ENCODE measurements around the gene ZNF486. TPM values are rescaled to one million over a fixed set of nuclear protein-coding genes. Genes with fewer than 3 reads are reported as not detected.
A peak's percentile ranks its signal among the peaks of the same experiment; 100 is the strongest.

Gene ZNF486
- total and polyA plus RNA-seq, 2 donors from 2014 or later, result 2.6 to 12.9 TPM

DNA sequence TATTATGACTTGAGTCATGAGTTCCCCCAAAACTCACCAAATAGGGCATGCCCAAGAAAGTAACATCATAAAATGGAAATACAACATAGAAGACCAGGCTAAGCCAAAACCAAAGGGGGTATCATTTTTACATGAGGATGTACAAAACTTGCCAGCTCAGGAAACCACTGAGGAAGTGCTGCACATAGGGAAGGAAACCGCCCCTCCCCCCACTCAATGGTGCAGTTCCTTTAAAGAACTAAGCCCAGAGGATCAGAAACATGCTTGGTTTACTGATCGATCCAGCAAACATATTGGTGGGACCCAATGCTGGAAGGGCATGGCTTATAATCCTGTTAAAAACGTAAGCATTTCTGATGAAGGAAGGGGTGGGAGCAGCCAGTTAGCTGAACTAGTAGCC lies 4.2 kb upstream of the ZNF486 start:
- Histone ChIP-seq H3K9me3 (ENCODE audit: control insufficient read depth in 2 of 3, insufficient read depth in 1 of 3, low read length in 3 of 3) (no peaks in the 10 kb centered on the region), H3K36me3 (ENCODE audit: control insufficient read depth in 2 of 3, insufficient read depth in 3 of 3, low read length in 3 of 3) (no peaks in the 10 kb centered on the region), H3K9ac (ENCODE audit: low read length in 3 of 3) (no peak overlapping the region), H3K4me3 (ENCODE audit: low read length in 3 of 3) (no peak overlapping the region), H3K27ac (ENCODE audit: low read depth in 2 of 2, low read length in 2 of 2) (no peak overlapping the region), H3K27me3 (ENCODE audit: control insufficient read depth, insufficient read depth, low read length) (no peaks in the 10 kb centered on the region), H3K4me1 (ENCODE audit: control insufficient read depth in 2 of 3, insufficient read depth in 2 of 3, low read depth in 1 of 3, low read length in 3 of 3) (peaks cover 0 to 4% (median 0%) of the 10 kb centered on the region in 3 donors)
- no peak for FAIRE-seq
- TF ChIP-seq, protein P1, sequence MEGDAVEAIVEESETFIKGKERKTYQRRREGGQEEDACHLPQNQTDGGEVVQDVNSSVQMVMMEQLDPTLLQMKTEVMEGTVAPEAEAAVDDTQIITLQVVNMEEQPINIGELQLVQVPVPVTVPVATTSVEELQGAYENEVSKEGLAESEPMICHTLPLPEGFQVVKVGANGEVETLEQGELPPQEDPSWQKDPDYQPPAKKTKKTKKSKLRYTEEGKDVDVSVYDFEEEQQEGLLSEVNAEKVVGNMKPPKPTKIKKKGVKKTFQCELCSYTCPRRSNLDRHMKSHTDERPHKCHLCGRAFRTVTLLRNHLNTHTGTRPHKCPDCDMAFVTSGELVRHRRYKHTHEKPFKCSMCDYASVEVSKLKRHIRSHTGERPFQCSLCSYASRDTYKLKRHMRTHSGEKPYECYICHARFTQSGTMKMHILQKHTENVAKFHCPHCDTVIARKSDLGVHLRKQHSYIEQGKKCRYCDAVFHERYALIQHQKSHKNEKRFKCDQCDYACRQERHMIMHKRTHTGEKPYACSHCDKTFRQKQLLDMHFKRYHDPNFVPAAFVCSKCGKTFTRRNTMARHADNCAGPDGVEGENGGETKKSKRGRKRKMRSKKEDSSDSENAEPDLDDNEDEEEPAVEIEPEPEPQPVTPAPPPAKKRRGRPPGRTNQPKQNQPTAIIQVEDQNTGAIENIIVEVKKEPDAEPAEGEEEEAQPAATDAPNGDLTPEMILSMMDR (IDR thresholded peaks at IDR 0.05; ENCODE audit: borderline replicate concordance, extremely low read depth, insufficient read depth), result no peak
- intact Hi-C loops (cut with DNase I), result no loop called here
- DNase-seq, result no peak

DNA sequence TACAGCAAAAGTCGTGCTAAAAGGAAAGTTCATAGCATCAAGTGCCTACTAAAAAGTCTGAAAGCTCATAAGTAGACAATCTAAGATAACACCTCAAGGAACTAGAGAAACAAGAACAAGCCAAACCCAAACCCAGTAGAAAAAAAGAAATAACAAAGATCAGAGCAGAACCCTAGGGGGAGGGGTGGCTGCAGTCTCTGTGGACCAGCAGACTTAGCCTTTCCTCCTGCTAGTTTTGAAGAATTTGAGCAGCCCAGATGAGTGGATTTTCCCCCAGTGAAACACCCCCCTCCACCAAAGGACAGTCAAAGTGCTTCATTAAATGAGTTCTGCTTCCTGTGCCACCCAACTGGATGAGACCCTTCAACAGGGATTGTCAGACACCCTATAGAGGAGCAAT lies 2.6 kb upstream of the ZNF486 start:
- FAIRE-seq, result no peak

DNA sequence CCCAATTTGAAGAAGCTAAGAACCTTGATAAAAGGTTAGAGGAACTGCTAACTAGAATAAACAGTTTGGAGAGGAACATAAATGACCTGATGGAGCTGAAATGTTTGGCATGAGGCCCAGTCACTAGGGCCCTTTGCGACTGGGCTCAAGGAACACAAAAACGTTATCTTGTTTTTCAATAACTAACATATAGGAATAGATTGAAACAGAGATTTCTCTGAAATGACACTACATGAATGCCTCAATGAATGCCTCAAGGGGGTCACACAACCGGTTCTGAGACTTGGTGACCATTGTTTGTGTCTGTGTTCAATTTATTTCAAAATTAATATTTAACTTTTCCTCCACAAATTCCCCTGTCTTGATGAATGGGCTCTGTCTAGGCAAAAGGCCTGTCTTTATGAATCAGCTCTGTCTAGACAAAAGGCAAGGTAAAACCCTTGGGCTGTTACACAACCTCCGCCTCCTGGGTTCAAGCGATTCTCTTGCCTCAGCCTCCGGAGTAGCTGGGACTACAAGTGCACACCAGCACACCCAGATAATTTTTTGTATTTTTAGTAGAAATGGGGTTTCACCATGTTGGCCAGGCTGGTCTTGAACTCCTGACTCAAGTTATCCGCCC lies 932 bp upstream of the ZNF486 start:
- H3K27me3 ChIP-seq (ENCODE audit: control insufficient read depth, insufficient read depth, low read length), result no peaks in the 10 kb centered on the region
- TF ChIP-seq, protein P1 (IDR thresholded peaks at IDR 0.05; ENCODE audit: borderline replicate concordance, extremely low read depth, insufficient read depth), result no peak
- no peak overlapping the region for H3K9ac ChIP-seq (ENCODE audit: low read length in 3 of 3)
- H3K36me3 ChIP-seq (ENCODE audit: control insufficient read depth in 2 of 3, insufficient read depth in 3 of 3, low read length in 3 of 3), result no peaks in the 10 kb centered on the region
- H3K9me3 ChIP-seq (ENCODE audit: control insufficient read depth in 2 of 3, insufficient read depth in 1 of 3, low read length in 3 of 3), result no peaks in the 10 kb centered on the region
- no peak overlapping the region for H3K4me3 ChIP-seq (ENCODE audit: low read length in 3 of 3)
- intact Hi-C loops (cut with DNase I), result no loop called here
- DNase-seq (peak in 2 of 5 donors; percentile 21 to 37), FAIRE-seq (no peak)
- peaks cover 0 to 4% (median 3%) of the 10 kb centered on the region in 3 donors for H3K4me1 ChIP-seq (ENCODE audit: control insufficient read depth in 2 of 3, insufficient read depth in 2 of 3, low read depth in 1 of 3, low read length in 3 of 3)
- no peak overlapping the region for H3K27ac ChIP-seq (ENCODE audit: low read depth in 2 of 2, low read length in 2 of 2)

More for the DNA sequence above, 2.6 kb upstream of the ZNF486 start:
- intact Hi-C loops (cut with DNase I), result no loop called here
- Histone ChIP-seq H3K9ac (ENCODE audit: low read length in 3 of 3) (no peak overlapping the region), H3K27me3 (ENCODE audit: control insufficient read depth, insufficient read depth, low read length) (no peaks in the 10 kb centered on the region), H3K9me3 (ENCODE audit: control insufficient read depth in 2 of 3, insufficient read depth in 1 of 3, low read length in 3 of 3) (no peaks in the 10 kb centered on the region), H3K4me1 (ENCODE audit: control insufficient read depth in 2 of 3, insufficient read depth in 2 of 3, low read depth in 1 of 3, low read length in 3 of 3) (peaks cover 0 to 4% (median 3%) of the 10 kb centered on the region in 3 donors), H3K27ac (ENCODE audit: low read depth in 2 of 2, low read length in 2 of 2) (no peak overlapping the region), H3K36me3 (ENCODE audit: control insufficient read depth in 2 of 3, insufficient read depth in 3 of 3, low read length in 3 of 3) (no peaks in the 10 kb centered on the region), H3K4me3 (ENCODE audit: low read length in 3 of 3) (no peak overlapping the region)
- TF ChIP-seq, protein P1 (IDR thresholded peaks at IDR 0.05; ENCODE audit: borderline replicate concordance, extremely low read depth, insufficient read depth), result no peak
- no peak for DNase-seq
